ENCODE data around the gene VASH2.

The VASH2 gene

DNA sequence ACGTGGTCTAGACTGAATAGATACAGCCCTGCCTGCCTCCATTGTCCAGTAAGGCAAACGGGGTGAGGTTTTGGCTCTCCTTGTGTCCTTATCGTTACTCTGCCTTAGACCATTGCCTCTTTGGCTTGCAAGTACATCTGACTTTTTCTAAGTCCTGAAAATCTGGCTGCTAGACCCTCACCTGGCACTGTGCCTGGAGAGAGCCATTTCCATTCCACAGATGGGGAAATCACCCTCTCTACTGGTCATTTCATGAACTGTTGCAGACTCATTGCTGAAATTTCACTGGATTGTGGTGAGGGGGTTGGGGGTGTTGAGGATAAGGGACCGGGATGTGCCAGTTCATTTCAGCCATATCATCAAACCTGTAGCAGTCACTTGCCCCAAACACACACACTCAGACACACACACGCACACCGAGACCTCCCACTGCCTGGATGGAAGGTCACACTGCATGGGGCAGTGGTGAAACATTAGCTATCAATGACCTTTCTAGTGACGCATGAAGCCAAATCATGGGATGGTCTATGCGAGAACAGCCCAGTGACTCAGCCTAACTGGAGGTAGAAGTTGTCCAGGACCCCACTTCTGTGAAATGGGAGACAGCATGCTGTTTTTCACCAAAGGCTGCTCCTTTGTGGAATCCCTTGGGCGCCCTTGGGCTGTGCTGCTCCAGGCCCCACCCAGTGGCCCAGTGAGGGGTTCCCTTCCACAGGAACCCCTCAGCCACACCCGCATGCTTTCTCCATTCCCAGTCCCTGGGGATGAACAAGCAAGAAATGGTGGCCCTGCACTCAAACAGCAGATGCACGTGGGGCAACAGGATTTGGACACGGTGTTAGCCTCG, 34.9 kb upstream of the VASH2 start:
- H3K4me3 ChIP-seq (ENCODE audit: low read length in 2 of 2), result no peak overlapping the region
- peaks cover 4% of the 10 kb centered on the region for H3K4me1 ChIP-seq (ENCODE audit: control insufficient read depth, insufficient read depth, low read length)
- H3K27me3 ChIP-seq (ENCODE audit: control insufficient read depth in 1 of 2, insufficient read depth in 2 of 2, low read length in 2 of 2), result peaks cover 0 to 2% of the 10 kb centered on the region in 2 donors
- H3K36me3 ChIP-seq (ENCODE audit: control insufficient read depth in 2 of 2, insufficient read depth in 2 of 2, low read length in 2 of 2), result no peaks in the 10 kb centered on the region
- no peak overlapping the region for H3K27ac ChIP-seq (ENCODE audit: low read length)
- H3K9ac ChIP-seq (ENCODE audit: low read length in 2 of 2), result no peak overlapping the region
- H3K9me3 ChIP-seq (ENCODE audit: control insufficient read depth in 2 of 2, low read length in 2 of 2), result no peaks in the 10 kb centered on the region

DNA sequence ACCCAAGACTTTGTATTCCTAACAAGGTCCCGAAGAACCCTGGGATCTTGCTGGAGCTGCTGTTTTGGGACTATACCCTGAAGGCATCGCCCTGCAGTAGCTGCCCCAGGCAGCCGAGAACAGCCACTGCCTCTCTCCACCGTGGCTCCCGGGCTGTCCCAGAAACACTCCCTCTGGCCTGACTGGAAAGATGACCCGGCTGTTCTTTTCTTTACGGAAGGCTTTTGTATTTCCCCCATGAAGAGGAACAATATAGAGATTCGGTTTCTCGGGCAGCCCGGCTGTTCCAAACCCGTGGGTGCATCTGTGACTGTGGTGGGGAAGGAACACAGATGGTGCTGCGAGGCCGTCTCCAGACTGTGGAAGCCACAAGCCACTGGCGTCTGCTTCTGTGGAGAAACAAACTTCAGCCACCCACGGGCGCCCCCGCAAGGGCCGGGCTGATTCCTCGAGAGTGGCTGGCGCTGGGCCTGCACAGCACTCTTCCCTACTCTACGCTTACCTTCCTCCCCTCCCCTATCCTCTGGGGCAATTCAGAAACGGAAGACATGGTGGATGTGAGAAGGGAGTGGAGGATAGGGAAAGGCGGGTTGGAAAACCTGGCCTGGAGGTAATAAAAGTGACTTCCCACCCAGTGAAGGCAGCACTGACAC, 33.7 kb upstream of the VASH2 start:
- Histone ChIP-seq H3K9me3 (ENCODE audit: control insufficient read depth in 2 of 2, low read length in 2 of 2) (no peaks in the 10 kb centered on the region), H3K27ac (ENCODE audit: low read length) (no peak overlapping the region), H3K4me1 (ENCODE audit: control insufficient read depth, insufficient read depth, low read length) (peaks cover 4% of the 10 kb centered on the region), H3K27me3 (ENCODE audit: control insufficient read depth in 1 of 2, insufficient read depth in 2 of 2, low read length in 2 of 2) (peaks cover 0 to 2% of the 10 kb centered on the region in 2 donors), H3K4me3 (ENCODE audit: low read length in 2 of 2) (no peak overlapping the region), H3K36me3 (ENCODE audit: control insufficient read depth in 2 of 2, insufficient read depth in 2 of 2, low read length in 2 of 2) (no peaks in the 10 kb centered on the region), H3K9ac (ENCODE audit: low read length in 2 of 2) (no peak overlapping the region)

DNA sequence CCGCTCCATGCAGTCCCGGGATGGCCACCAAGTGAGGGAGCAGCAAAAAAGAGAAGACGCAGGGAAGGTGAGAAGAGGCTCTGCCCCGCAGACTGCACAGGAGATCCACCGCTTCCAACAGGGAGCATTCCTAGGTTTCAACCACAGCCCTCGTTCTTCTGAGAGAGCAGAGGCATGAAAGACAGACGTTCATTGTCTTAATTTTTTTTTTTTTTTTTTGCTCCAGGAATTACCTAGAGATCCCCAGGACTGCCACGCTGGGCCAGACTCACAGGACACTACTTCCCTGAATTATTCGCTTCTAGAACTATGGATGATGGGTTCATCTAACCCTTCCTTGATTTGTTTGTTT, 33.2 kb upstream of the VASH2 start:
- Histone ChIP-seq H3K27ac (ENCODE audit: low read length) (no peak overlapping the region), H3K4me1 (ENCODE audit: control insufficient read depth, insufficient read depth, low read length) (peaks cover 4% of the 10 kb centered on the region), H3K36me3 (ENCODE audit: control insufficient read depth in 2 of 2, insufficient read depth in 2 of 2, low read length in 2 of 2) (no peaks in the 10 kb centered on the region), H3K27me3 (ENCODE audit: control insufficient read depth in 1 of 2, insufficient read depth in 2 of 2, low read length in 2 of 2) (peaks cover 0 to 2% of the 10 kb centered on the region in 2 donors), H3K9me3 (ENCODE audit: control insufficient read depth in 2 of 2, low read length in 2 of 2) (no peaks in the 10 kb centered on the region), H3K4me3 (ENCODE audit: low read length in 2 of 2) (no peak overlapping the region), H3K9ac (ENCODE audit: low read length in 2 of 2) (no peak overlapping the region)

DNA sequence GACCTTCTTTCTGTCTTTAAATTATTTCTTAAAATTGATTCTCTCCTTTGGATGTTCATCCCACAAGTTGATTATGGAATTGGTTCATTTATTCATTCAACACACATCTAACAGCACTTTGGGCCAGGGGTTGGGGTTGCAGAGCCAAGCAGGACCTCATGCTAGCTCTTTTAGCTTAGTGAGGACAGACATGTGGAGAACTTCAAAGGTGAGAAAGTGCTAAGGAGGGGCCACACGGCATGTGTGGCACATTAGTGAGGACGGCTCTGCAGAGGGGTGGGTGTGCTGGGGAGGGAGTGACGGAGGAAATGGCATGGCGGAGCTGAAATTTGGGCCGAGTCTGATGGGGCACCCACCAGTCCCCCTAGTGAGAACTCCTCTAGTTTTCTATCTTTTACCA, 32.5 kb upstream of the VASH2 start:
- H3K36me3 ChIP-seq (ENCODE audit: control insufficient read depth in 2 of 2, insufficient read depth in 2 of 2, low read length in 2 of 2), result no peaks in the 10 kb centered on the region
- no peak overlapping the region for H3K4me3 ChIP-seq (ENCODE audit: low read length in 2 of 2)
- H3K27ac ChIP-seq (ENCODE audit: low read length), result no peak overlapping the region
- peaks cover 0 to 2% of the 10 kb centered on the region in 2 donors for H3K27me3 ChIP-seq (ENCODE audit: control insufficient read depth in 1 of 2, insufficient read depth in 2 of 2, low read length in 2 of 2)
- peaks cover 4% of the 10 kb centered on the region for H3K4me1 ChIP-seq (ENCODE audit: control insufficient read depth, insufficient read depth, low read length)
- no peak overlapping the region for H3K9ac ChIP-seq (ENCODE audit: low read length in 2 of 2)
- H3K9me3 ChIP-seq (ENCODE audit: control insufficient read depth in 2 of 2, low read length in 2 of 2), result no peaks in the 10 kb centered on the region

DNA sequence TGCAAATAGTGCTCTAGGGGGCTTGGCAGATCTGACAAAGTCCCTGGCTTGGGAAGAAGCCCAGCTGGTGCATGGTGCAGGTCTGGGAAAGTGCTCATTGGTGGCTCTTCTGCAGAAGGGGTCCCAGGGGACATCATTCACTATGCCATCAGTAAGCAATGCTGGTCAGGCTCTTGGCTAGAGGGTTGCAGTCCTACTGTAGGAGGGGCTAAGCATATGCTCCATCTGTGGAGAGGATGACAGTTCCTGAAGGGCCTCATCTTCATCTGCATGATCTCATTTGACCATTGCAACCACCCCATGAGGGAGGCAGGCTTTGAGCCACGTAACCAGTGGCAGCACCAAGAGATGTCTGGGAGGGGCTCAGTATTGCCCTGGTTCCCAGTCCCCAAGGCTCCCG, 31.5 kb upstream of the VASH2 start:
- H3K9ac ChIP-seq (ENCODE audit: low read length in 2 of 2), result no peak overlapping the region
- no peak overlapping the region for H3K4me3 ChIP-seq (ENCODE audit: low read length in 2 of 2)
- peaks cover 4% of the 10 kb centered on the region for H3K4me1 ChIP-seq (ENCODE audit: control insufficient read depth, insufficient read depth, low read length)
- no peaks in the 10 kb centered on the region for H3K9me3 ChIP-seq (ENCODE audit: control insufficient read depth in 2 of 2, low read length in 2 of 2)
- no peaks in the 10 kb centered on the region for H3K36me3 ChIP-seq (ENCODE audit: control insufficient read depth in 2 of 2, insufficient read depth in 2 of 2, low read length in 2 of 2)
- peaks cover 0 to 2% of the 10 kb centered on the region in 2 donors for H3K27me3 ChIP-seq (ENCODE audit: control insufficient read depth in 1 of 2, insufficient read depth in 2 of 2, low read length in 2 of 2)
- H3K27ac ChIP-seq (ENCODE audit: low read length), result no peak overlapping the region

DNA sequence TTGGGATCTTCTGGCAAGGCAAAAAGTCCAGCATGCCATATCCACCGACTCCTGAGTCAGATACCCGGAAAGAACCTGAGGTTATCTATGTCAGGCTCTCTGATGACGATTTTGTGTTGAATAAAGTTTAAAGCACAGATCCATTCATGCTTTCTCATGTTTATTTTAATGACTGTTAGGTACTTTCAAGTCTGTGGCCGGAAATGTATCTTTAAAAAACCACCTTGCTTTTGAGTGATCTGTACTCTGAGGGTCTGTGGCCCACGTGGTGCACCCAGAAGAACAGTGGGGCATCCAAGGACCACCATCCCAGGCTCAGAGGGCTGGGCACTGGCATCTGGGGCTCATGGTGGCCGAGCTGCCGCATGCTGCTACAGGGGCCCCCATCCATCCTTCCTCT, 30.1 kb upstream of the VASH2 start:
- no peaks in the 10 kb centered on the region for H3K9me3 ChIP-seq (ENCODE audit: control insufficient read depth in 2 of 2, low read length in 2 of 2)
- H3K27me3 ChIP-seq (ENCODE audit: control insufficient read depth in 1 of 2, insufficient read depth in 2 of 2, low read length in 2 of 2), result peaks cover 0 to 2% of the 10 kb centered on the region in 2 donors
- H3K27ac ChIP-seq (ENCODE audit: low read length), result no peak overlapping the region
- no peaks in the 10 kb centered on the region for H3K36me3 ChIP-seq (ENCODE audit: control insufficient read depth in 2 of 2, insufficient read depth in 2 of 2, low read length in 2 of 2)
- no peak overlapping the region for H3K9ac ChIP-seq (ENCODE audit: low read length in 2 of 2)
- no peak overlapping the region for H3K4me3 ChIP-seq (ENCODE audit: low read length in 2 of 2)
- peaks cover 9% of the 10 kb centered on the region for H3K4me1 ChIP-seq (ENCODE audit: control insufficient read depth, insufficient read depth, low read length)

DNA sequence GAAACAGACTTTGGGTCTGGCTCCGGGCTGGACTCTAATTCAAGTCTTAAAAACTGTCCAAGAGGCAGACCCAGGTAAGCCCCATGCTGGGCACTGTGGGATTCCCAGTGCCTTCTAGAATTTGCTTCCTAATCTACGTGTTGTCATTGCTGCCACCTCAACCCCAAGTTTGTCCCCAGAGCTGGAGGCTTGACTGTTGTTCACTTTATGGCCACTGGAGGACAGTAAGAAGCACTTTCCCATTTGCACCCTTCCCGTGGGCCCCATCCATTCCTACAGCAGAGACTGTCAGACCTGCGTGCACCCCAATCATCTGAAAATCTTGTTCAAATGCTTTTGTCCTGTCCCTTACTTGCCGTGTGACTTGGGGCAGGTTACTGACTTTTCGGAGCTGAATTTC, 29.4 kb upstream of the VASH2 start:
- Histone ChIP-seq H3K9ac (ENCODE audit: low read length in 2 of 2) (no peak overlapping the region), H3K4me1 (ENCODE audit: control insufficient read depth, insufficient read depth, low read length) (peaks cover 5% of the 10 kb centered on the region), H3K27me3 (ENCODE audit: control insufficient read depth in 1 of 2, insufficient read depth in 2 of 2, low read length in 2 of 2) (peaks cover 0 to 2% of the 10 kb centered on the region in 2 donors), H3K9me3 (ENCODE audit: control insufficient read depth in 2 of 2, low read length in 2 of 2) (no peaks in the 10 kb centered on the region), H3K4me3 (ENCODE audit: low read length in 2 of 2) (no peak overlapping the region), H3K36me3 (ENCODE audit: control insufficient read depth in 2 of 2, insufficient read depth in 2 of 2, low read length in 2 of 2) (no peaks in the 10 kb centered on the region), H3K27ac (ENCODE audit: low read length) (no peak overlapping the region)

DNA sequence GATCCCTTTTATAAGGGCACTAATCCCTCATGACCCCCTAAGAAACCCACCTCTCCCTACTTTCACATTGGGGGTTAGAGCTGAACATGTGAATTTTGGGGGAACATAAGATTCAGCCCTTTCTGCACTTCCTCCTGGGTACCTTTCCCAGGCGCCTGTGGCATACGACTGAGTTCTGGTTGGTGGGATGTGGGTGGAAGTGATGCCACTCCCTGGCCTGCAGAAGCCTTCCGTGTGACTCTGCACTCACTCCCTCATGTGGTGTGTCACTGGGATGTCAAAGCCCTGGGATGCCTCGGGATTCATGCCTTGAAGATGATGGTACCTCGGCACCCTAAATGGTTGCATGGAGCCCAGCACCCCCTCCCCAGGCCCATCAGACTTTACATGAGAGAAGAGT, 28.3 kb upstream of the VASH2 start:
- Histone ChIP-seq H3K27me3 (ENCODE audit: control insufficient read depth in 1 of 2, insufficient read depth in 2 of 2, low read length in 2 of 2) (peaks cover 0 to 2% of the 10 kb centered on the region in 2 donors), H3K36me3 (ENCODE audit: control insufficient read depth in 2 of 2, insufficient read depth in 2 of 2, low read length in 2 of 2) (no peaks in the 10 kb centered on the region), H3K4me1 (ENCODE audit: control insufficient read depth, insufficient read depth, low read length) (peaks cover 5% of the 10 kb centered on the region), H3K9ac (ENCODE audit: low read length in 2 of 2) (no peak overlapping the region), H3K9me3 (ENCODE audit: control insufficient read depth in 2 of 2, low read length in 2 of 2) (no peaks in the 10 kb centered on the region), H3K27ac (ENCODE audit: low read length) (no peak overlapping the region), H3K4me3 (ENCODE audit: low read length in 2 of 2) (no peak overlapping the region)

DNA sequence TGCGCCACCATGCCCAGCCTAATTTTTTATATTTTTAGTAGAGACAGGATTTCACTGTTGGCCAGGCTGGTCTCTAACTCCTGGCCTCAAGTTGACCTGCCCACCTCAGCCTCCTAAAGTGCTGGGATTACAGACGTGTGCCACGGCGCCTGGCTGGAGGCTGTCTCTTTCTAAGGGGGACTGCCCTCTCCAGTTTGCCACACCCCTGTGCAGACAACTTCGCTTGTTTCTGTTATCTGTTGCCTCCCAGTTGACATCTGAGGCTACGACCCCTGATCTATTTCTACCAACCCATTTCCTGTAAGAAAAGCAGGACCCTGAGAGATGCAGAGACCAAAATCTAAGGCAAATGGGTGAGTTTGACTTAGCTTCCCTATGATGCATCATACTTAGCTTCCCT, 24.0 kb upstream of the VASH2 start:
- no peaks in the 10 kb centered on the region for H3K27me3 ChIP-seq (ENCODE audit: control insufficient read depth in 1 of 2, insufficient read depth in 2 of 2, low read length in 2 of 2)
- H3K27ac ChIP-seq (ENCODE audit: low read length), result no peak overlapping the region
- no peak overlapping the region for H3K4me3 ChIP-seq (ENCODE audit: low read length in 2 of 2)
- peaks cover 5% of the 10 kb centered on the region for H3K4me1 ChIP-seq (ENCODE audit: control insufficient read depth, insufficient read depth, low read length)
- no peaks in the 10 kb centered on the region for H3K36me3 ChIP-seq (ENCODE audit: control insufficient read depth in 2 of 2, insufficient read depth in 2 of 2, low read length in 2 of 2)
- no peak overlapping the region for H3K9ac ChIP-seq (ENCODE audit: low read length in 2 of 2)
- H3K9me3 ChIP-seq (ENCODE audit: control insufficient read depth in 2 of 2, low read length in 2 of 2), result no peaks in the 10 kb centered on the region

DNA sequence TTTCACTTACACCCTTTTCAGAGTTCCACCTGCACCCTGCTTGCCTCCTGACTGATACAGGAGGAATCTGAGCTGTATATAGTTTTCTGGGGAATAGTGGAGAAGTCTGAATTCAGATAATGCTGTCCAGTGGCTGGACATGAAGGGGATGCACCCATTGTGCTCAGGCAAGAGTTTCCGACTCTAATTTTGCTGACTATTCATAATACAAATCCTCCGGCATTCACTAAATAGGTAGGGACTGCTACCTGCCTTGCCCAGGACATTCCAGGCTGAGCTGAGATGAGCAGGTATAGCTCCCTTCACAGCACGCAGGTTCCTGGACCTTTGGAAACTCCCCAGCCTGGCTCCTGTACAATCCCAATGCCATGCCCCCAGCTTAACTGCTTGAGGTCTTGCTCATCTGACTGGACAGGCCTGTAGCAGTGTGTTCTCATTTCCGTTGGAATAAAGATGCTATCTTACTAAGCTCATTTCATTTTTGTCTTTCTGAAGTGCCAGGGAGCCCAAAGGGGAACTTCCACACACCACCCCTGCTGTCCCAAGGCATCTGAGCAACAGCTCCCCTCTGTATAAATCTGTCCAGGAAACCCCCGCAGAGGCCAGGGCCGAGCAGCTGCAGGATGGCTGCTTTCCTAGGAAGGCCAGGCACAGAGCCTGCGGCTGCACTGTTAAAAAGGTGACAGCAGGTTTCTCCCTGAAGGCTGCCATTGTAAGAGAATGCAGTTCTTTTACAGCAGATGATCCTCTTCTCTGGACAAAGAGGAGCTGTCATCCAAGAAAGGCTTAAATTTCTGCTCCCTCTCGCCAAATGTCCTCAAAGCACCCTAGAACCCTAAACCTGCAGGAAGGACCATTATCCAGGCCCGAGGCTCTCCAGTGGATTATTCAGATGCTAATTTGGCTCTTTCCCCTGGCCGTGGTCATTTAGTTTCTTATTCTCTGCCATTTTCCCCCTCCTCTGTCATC, 21.7 kb upstream of the VASH2 start:
- H3K9ac ChIP-seq (ENCODE audit: low read length in 2 of 2), result no peak overlapping the region
- no peak overlapping the region for H3K27ac ChIP-seq (ENCODE audit: low read length)
- H3K4me1 ChIP-seq (ENCODE audit: control insufficient read depth, insufficient read depth, low read length), result peaks cover 5% of the 10 kb centered on the region
- H3K4me3 ChIP-seq (ENCODE audit: low read length in 2 of 2), result no peak overlapping the region
- no peaks in the 10 kb centered on the region for H3K9me3 ChIP-seq (ENCODE audit: control insufficient read depth in 2 of 2, low read length in 2 of 2)
- no peaks in the 10 kb centered on the region for H3K36me3 ChIP-seq (ENCODE audit: control insufficient read depth in 2 of 2, insufficient read depth in 2 of 2, low read length in 2 of 2)
- H3K27me3 ChIP-seq (ENCODE audit: control insufficient read depth in 1 of 2, insufficient read depth in 2 of 2, low read length in 2 of 2), result no peaks in the 10 kb centered on the region
